Medulla oblongata (tissue), 1 donor: ENCODE measurements around the gene DHX58.

ENCODE experiments used
- DNase-seq: peaks from one replicate; pipeline ENCODE4 v3.0.0-alpha.2; 2015; ENCODE audit errors: extremely low spot score

The DHX58 gene

GRCh38 chr17:42110301-42111264 lies 1.9 kb downstream of the DHX58 start:
- no peak for DNase-seq

GRCh38 chr17:42109086-42109485 lies 3.4 kb downstream of the DHX58 start:
- DNase-seq, result no peak

GRCh38 chr17:42107597-42108576 lies 4.6 kb downstream of the DHX58 start:
- peak; percentile 22 for DNase-seq

- no peak for DNase-seq
Observed at GRCh38 chr17:42107124-42107523, 5.4 kb downstream of the DHX58 start.

- DNase-seq, result no peak
Observed at GRCh38 chr17:42106009-42106408, 6.5 kb downstream of the DHX58 start.

- DNase-seq, result no peak
Observed at GRCh38 chr17:42104264-42104663, 8.2 kb downstream of the DHX58 start.

GRCh38 chr17:42103221-42103954 lies 9.1 kb downstream of the DHX58 start:
- no peak for DNase-seq

GRCh38 chr17:42101513-42102292 lies 10.8 kb downstream of the DHX58 start:
- DNase-seq, result peak; percentile 76

GRCh38 chr17:42098730-42099399 lies 13.6 kb downstream of the DHX58 start:
- DNase-seq, result no peak

- no peak for DNase-seq
Observed at GRCh38 chr17:42097691-42098631, 14.6 kb downstream of the DHX58 start, which contains the start of gene ZNF385C. Gene ZNF385C (minus strand): TSS chr17:42098473. CDS start chr17:42063056, 35,417 bp downstream.

GRCh38 chr17:42096360-42097111 lies 16.0 kb downstream of the DHX58 start:
- DNase-seq, result no peak

GRCh38 chr17:42094375-42095069 lies 18.0 kb downstream of the DHX58 start:
- DNase-seq, result no peak

- no peak for DNase-seq
Observed at GRCh38 chr17:42092939-42093338, 19.6 kb downstream of the DHX58 start.

GRCh38 chr17:42090964-42091790 lies 21.3 kb downstream of the DHX58 start:
- DNase-seq, result no peak

GRCh38 chr17:42088736-42089135 lies 23.8 kb downstream of the DHX58 start:
- no peak for DNase-seq
